ENCODE data around the gene VWA8.
A peak's percentile ranks its signal among the peaks of the same experiment; 100 is the strongest.

VWA8 gene

DNA sequence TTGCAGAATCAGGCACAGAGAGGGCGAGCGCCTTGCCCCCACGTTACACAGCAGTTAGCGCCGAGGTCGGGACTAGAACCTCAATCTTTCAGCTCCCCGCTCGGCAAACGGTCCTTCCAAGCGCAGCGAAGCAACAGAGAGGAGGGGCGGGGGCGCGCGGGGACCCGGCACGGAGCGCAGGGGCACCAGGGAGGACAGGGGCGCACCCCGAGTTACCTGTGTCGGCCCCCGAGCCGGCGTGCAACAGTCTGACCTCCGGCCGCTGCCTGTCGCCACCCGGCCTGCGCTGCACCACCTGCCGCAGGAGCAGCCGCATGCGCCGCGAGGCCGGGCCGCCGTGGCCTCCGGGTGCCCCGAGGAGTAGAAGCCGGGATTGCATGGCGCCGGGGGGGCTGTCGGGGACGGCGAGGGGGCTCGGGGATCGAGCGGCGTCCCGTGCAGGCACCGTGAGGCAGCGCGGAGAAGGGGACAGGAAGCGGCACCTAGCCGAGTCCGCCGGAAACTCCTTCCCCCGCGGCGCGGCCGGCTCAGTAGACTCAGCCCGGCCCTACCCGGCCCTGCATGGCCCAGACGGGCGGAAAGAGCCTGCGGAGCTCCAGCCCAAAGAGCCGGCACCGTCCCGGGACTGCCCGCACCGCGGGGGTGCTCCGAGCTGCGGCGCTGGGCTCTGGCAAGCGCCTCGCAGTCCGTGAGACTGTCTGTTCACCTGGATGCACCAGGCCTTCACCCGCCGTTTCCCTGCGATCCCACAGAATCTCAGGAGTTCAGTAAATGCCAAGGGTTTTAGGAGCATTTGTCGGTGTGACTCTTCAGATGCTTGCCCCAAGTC lies at the start of gene VWA8:
Gene VWA8 (minus strand): TSS at position 473 of the 829 bp plus-strand sequence. CDS start 94 bp downstream, at position 379.
- DNase-seq, result peak; percentile 79

DNA sequence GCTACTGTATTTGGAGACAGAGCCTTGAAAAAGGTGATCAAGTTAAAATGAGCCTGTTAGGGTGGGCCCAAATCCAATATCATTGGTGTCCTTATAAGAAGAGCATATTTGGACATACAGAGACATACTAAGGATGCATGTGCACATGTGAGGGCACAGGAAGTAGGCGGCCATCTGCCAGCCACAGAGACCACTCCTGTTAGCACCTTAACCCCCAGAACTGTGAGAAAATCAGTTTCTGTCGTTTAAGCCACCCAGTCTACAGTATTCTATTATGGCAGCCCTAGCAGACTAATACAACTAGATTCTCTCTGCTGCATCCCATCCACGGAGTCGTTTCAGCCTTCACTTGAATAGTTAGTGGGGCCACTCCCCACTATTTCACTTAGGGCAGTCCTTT lies 48.1 kb upstream of the VWA8 start:
- DNase-seq, result no peak

- no peak for DNase-seq
Observed at GRCh38 chr13:42007844-42008243, 46.9 kb upstream of the VWA8 start.

DNA sequence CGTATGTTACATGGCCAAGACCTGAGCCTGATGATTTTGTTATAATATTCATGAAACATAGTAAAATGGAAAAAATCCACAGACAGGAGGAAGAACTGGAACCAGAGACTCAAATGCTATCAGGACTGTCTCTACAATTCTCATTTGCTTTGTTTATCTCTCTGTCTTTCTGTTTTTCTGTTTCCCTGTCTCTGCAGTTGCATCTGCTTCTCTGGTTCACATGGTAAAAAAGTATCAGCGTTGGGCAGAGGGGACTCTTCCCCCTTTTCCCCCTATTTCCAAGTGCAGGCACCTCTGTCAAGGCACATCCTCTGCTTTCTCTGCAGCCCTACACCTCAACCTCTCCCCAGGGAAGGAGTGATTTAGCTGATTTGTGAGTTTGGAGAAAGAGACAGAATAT lies 41.2 kb upstream of the VWA8 start:
- no peak for DNase-seq

- no peak for DNase-seq
Observed at GRCh38 chr13:42001580-42001979, 40.7 kb upstream of the VWA8 start.

DNA sequence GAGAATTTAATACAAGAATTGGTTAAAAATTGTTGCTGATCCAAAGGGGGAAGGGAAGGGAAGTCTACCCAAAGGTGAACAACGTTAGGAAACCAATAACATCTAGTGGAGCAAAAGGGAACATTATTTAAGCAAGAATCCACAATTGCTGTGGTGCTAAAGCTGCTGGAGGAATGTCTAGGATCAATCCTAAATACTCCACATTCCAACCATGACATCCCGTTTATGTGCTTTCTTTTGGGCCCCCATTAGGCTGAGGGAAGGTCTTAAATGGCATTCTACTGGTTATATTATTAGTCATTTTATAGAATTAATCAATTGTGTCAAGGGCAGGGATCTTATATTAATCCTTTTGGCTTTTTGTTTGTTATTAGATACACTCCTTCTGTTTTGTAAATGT lies 39.9 kb upstream of the VWA8 start:
- no peak for DNase-seq

DNA sequence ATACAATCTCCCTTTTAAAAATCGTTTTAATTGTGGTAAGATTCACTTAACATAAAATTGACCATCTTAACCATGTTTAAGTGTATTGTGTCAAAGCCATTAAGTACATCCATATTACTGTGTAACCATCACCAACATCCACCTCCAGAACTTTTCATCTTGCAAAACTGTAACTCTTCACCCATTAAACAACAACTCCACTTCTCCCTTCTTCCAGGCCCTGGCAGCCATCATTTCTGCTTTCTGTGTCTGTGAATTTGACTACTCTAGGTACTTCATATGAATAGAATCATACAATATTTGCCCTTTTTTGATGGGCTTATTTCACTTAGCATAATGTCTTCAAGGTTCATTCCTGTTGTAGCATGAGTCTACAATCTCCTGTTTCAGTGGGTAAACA lies 36.5 kb upstream of the VWA8 start:
- no peak for DNase-seq

DNA sequence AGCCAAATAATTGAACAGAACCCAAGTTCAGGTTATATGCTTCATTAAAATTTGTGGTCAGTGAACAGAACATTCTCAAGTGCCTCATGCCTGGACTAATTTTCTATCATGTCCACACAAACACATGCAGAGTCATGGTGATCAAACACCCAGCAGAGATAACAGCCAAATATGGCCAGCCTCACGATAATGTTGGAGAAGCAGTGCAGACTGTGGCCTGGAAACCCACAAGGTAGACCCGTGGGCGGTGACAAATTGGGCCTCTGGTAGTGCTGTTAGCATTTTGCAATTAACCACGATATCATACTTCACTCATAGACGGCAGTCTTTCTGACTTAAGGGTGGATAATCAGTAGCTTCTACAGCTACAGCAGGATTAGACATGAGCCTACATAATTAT lies 35.0 kb upstream of the VWA8 start:
- DNase-seq, result no peak

GRCh38 chr13:41995336-41995735 lies 34.4 kb upstream of the VWA8 start:
- no peak for DNase-seq

DNA sequence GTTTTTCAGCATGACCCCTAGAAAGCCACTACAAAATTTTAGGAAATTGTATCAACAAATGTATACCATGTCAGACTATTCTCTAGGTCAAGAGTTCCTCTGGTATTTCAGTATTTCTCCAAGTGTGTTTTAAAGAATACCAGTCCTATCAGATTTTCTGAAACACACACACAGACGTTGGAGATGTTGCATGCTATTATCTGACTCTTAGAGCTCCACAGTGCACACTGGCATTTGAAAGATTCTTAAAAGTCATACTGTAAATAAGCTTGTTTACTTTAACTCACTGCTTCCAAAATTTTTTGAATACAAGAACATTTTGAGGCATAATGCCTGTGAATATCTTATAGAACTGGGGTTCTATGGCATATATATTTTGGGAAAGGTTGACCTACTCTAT lies 33.8 kb upstream of the VWA8 start:
- DNase-seq, result no peak

GRCh38 chr13:41991936-41992335 lies 31.0 kb upstream of the VWA8 start:
- DNase-seq, result no peak

- DNase-seq, result no peak
Observed at GRCh38 chr13:41988244-41988643, 27.3 kb upstream of the VWA8 start.

DNA sequence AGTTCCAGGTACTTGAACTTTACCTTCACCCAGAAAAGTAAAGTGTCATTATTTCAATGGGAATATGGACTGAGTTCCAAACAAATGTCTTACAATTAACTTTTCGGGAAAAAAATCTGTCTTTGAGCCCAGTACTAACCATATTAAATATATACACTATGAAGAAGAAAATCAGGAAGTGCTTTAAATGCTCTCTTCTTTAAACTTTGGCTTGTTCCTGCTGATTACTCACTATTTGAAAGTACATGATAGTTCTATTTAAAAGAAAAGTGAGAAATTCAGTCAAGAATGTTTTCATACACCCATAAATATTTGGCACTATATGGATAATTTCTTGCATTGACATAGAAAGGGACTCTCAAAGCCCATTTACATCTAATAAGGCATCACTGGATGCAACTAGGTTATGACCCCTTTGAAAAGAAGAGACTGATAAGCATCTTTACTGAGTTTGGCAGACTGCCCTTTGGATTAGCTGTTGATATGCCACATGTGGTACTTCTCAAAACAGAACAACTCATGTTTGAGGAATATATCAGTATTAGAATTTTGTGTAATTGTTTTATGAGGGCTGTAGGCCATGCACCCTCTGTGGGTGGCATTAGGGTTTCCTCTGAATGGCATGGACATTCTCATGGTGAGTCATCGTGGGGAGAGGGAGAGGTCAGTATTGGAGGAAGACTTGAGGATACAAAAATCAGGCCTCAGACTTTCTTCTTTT lies 25.0 kb upstream of the VWA8 start:
- DNase-seq, result no peak

DNA sequence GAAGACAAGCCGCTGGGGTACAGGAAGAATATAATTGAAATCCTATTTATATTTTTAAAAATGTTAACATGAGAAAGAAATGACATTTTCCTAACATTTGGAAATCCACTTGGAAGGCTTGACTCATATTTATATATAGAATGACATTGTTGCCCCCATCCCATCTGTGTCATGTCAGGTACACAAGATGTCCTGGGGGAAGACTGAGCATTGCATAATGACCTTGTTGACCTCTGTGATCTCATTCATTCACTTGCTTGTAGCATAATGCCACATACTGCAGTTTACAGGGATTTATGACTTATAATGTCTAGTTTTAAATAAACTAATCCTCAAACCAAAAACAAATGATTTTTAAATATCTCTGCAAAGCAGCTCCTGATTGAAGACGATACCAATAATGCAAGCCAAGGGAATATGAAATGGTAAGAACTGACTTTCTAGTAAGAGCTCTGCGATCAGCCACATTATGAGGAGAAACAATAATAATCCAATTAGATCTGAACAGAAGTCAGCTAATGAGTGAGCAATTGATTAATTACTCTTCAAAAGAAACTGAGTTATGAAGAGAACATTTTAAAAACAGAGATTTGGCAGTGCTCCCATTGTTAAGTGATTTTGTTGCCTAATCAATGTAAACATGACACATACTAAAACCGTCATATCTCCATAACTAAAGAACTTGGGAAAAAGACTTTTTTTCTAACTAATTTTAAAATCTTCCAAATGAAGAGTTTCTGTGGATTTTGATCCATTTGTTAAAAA lies 21.2 kb upstream of the VWA8 start:
- no peak for DNase-seq

DNA sequence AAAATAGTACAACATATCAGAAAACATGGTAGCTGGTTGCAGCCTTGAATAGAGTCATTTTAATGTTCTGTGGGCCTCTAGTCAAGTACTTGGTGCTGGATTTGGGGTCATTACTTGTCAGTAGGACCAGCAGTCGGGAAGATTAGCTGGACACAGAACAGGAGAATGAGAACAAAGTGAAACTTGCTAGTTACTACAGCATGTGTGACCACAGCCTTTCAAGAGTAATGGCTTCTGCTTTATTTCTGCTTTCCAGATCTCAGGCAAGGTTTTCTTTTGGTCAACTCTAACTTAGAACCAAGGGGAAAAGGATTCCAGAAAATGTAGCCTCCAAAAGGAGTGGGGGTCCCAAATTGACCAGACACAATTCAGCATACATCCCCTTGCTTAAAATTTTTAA lies 17.1 kb upstream of the VWA8 start:
- no peak for DNase-seq

DNA sequence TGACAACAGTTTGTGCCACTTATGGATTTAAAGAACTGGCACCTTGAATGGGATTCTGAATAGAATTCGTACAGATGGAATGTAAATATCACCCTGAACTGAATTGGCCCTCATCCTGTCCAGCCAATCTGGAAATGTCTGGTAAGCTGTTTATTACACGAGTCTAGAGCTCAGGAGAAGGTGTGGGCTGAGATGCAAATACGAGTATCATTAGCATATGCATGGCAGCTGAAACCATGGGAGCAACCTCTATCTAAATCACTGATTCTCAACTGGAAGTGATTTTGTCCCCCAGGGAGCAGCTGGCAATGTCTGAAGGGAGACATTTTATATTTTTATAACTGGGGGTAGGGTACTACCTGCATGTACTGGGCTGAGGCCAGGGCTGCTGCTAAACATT lies 15.6 kb upstream of the VWA8 start:
- peak; percentile 94 for DNase-seq

- DNase-seq, result no peak
Observed at GRCh38 chr13:41974262-41974900, 13.5 kb upstream of the VWA8 start.

- no peak for DNase-seq
Observed at GRCh38 chr13:41973247-41973741, 12.4 kb upstream of the VWA8 start.

DNA sequence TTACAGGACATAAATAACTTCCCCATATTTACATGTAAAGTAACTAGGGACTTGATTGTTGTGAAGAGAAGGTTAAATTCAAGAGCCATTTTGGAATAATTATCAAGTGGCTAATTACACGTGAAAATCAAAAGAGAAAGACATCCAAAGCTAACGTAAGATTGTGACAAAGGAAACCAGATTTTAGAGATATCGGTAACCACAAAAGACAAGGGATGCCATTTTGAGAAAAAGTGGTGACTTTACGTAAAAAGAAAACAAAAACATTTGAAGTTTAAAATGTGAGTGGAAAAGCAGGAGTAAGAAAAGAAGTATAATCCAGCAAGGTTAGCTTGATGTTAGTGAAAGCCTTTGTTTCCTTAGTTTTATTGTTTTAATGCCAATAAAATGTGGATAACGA lies 10.9 kb upstream of the VWA8 start:
- DNase-seq, result no peak

- no peak for DNase-seq
Observed at GRCh38 chr13:41970918-41971317, 10.0 kb upstream of the VWA8 start.

DNA sequence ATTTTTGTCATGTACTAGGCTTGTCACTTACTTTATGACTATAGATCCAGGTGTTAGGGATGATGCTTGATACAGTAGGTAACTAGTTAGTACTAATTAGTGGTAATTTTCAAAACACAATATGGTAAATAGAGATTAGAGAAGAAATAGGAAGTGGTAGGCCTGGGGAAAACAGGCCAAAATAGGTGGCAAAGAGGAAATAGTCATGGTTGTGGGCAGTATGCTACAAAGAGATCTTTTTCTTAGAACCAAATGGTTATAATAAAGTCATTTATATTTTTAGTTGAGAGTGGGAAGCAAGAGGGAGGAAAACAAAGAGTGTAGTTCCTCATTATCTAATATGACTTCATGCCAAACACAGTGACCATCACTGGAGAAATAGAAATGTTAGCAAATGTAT lies 9.1 kb upstream of the VWA8 start:
- DNase-seq, result no peak

- DNase-seq, result no peak
Observed at GRCh38 chr13:41969072-41969471, 8.2 kb upstream of the VWA8 start.

GRCh38 chr13:41966671-41967070 lies 5.8 kb upstream of the VWA8 start:
- no peak for DNase-seq

Data from NCI-H526 treated with DMSO at 0.1 percent for 48 hours (cell line).